Measurements from ENCODE around the gene EBP. TPM values are rescaled to one million over a fixed set of nuclear protein-coding genes. Genes with fewer than 3 reads are reported as not detected.

The EBP gene
- total and polyA plus RNA-seq, 9 of the 15 experiments (the other 6 are each of a cell fraction or from before 2014, with no cell fraction given): 228 to 987 (median 274) TPM

DNA sequence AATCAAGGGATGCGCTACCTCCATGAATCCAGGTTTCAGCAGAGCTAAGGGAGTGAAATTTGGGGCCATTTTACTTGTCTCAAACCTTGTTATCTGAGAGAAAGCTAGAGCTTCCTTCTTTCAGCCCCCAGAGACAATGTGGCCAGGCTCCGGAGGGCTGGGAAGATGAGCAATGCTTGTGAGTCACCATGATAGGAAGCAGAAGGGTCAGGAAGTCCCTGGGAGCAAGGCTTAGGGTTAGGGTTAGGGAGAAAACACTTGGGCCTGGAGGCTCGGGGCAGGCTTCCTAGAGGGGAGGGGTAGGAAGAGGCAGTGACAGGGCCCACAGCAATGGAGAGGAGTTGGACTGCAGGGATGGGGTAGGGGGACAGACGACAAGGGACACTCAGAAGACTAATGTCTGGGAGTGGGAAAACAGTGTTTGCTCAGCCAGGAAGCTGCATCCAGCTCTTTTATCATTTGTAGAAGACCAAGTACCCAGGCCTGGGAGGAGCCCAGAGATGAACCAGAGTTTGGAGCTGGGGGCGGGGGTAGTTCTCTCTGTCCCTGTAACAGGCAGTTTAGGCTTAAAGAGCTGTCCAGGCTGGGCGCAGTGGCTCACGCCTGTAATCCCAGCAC lies 29.2 kb upstream of the EBP start (continued):
- TF ChIP-seq, protein P1, sequence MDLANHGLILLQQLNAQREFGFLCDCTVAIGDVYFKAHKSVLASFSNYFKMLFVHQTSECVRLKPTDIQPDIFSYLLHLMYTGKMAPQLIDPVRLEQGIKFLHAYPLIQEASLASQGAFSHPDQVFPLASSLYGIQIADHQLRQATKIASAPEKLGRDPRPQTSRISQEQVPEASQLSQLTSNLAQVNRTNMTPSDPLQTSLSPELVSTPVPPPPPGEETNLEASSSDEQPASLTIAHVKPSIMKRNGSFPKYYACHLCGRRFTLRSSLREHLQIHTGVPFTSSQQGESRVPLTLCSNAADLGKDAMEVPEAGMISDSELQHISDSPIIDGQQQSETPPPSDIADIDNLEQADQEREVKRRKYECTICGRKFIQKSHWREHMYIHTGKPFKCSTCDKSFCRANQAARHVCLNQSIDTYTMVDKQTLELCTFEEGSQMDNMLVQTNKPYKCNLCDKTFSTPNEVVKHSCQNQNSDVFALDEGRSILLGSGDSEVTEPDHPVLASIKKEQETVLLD (IDR thresholded peaks at IDR 0.05): no peak
- TF ChIP-seq, protein P2, sequence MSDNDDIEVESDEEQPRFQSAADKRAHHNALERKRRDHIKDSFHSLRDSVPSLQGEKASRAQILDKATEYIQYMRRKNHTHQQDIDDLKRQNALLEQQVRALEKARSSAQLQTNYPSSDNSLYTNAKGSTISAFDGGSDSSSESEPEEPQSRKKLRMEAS (CRISPR knock-in tag; IDR thresholded peaks at IDR 0.05): no peak
- TF ChIP-seq FOXM1 (IDR thresholded peaks at IDR 0.05; ENCODE audit: low read depth) (no peak), FOXM1 (CRISPR knock-in tag; IDR thresholded peaks at IDR 0.05; ENCODE audit: low read depth) (no peak), RFX5 (IDR thresholded peaks at IDR 0.05; ENCODE audit: low read depth, low read length) (no peak), MTF1 (CRISPR knock-in tag; IDR thresholded peaks at IDR 0.05; ENCODE audit: borderline replicate concordance) (no peak), CTBP1 (IDR thresholded peaks at IDR 0.05; ENCODE audit: borderline replicate concordance) (peak; percentile 39; the same call in 1 of the 2 replicates), ZNF140 (CRISPR knock-in tag; IDR thresholded peaks at IDR 0.05) (no peak), PCBP2 (IDR thresholded peaks at IDR 0.05; ENCODE audit: low read depth, low read length, poor library complexity, severe bottlenecking) (no peak), ELF4 (CRISPR knock-in tag; IDR thresholded peaks at IDR 0.05) (no peak), BRCA1 (IDR thresholded peaks at IDR 0.05) (no peak), BRCA1 (CRISPR knock-in tag; IDR thresholded peaks at IDR 0.05) (no peak), PHB (CRISPR knock-in tag; IDR thresholded peaks at IDR 0.05) (no peak), EHMT2 (IDR thresholded peaks at IDR 0.05) (0 out of 2 replicates have a peak, but pooled peaks have one; percentile 24), ZEB2 (IDR thresholded peaks at IDR 0.05) (no peak), POLR3G (IDR thresholded peaks at IDR 0.05; ENCODE audit: extremely low read depth, insufficient read length, insufficient replicate concordance) (no peak)
- TF ChIP-seq, protein P3, sequence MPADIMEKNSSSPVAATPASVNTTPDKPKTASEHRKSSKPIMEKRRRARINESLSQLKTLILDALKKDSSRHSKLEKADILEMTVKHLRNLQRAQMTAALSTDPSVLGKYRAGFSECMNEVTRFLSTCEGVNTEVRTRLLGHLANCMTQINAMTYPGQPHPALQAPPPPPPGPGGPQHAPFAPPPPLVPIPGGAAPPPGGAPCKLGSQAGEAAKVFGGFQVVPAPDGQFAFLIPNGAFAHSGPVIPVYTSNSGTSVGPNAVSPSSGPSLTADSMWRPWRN (IDR thresholded peaks at IDR 0.05; ENCODE audit: low read depth): no peak
- TF ChIP-seq, protein P4, sequence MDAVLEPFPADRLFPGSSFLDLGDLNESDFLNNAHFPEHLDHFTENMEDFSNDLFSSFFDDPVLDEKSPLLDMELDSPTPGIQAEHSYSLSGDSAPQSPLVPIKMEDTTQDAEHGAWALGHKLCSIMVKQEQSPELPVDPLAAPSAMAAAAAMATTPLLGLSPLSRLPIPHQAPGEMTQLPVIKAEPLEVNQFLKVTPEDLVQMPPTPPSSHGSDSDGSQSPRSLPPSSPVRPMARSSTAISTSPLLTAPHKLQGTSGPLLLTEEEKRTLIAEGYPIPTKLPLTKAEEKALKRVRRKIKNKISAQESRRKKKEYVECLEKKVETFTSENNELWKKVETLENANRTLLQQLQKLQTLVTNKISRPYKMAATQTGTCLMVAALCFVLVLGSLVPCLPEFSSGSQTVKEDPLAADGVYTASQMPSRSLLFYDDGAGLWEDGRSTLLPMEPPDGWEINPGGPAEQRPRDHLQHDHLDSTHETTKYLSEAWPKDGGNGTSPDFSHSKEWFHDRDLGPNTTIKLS (IDR thresholded peaks at IDR 0.05; ENCODE audit: borderline replicate concordance, low read depth): no peak
- TF ChIP-seq, protein P5, sequence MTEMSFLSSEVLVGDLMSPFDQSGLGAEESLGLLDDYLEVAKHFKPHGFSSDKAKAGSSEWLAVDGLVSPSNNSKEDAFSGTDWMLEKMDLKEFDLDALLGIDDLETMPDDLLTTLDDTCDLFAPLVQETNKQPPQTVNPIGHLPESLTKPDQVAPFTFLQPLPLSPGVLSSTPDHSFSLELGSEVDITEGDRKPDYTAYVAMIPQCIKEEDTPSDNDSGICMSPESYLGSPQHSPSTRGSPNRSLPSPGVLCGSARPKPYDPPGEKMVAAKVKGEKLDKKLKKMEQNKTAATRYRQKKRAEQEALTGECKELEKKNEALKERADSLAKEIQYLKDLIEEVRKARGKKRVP (CRISPR knock-in tag; IDR thresholded peaks at IDR 0.05): no peak
- TF ChIP-seq, protein P6, sequence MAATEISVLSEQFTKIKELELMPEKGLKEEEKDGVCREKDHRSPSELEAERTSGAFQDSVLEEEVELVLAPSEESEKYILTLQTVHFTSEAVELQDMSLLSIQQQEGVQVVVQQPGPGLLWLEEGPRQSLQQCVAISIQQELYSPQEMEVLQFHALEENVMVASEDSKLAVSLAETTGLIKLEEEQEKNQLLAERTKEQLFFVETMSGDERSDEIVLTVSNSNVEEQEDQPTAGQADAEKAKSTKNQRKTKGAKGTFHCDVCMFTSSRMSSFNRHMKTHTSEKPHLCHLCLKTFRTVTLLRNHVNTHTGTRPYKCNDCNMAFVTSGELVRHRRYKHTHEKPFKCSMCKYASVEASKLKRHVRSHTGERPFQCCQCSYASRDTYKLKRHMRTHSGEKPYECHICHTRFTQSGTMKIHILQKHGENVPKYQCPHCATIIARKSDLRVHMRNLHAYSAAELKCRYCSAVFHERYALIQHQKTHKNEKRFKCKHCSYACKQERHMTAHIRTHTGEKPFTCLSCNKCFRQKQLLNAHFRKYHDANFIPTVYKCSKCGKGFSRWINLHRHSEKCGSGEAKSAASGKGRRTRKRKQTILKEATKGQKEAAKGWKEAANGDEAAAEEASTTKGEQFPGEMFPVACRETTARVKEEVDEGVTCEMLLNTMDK (IDR thresholded peaks at IDR 0.05; ENCODE audit: borderline replicate concordance, insufficient read depth, low read depth, low read length, poor library complexity, severe bottlenecking): no peak
- TF ChIP-seq, protein P7, sequence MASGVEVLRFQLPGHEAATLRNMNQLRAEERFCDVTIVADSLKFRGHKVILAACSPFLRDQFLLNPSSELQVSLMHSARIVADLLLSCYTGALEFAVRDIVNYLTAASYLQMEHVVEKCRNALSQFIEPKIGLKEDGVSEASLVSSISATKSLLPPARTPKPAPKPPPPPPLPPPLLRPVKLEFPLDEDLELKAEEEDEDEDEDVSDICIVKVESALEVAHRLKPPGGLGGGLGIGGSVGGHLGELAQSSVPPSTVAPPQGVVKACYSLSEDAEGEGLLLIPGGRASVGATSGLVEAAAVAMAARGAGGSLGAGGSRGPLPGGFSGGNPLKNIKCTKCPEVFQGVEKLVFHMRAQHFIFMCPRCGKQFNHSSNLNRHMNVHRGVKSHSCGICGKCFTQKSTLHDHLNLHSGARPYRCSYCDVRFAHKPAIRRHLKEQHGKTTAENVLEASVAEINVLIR (CRISPR knock-in tag; IDR thresholded peaks at IDR 0.05): no peak
